BLaER1 treated with 17β-estradiol and CSF1 and Interleukin-3, amounts not matched to agents 10 nM and 100 nM (cell line): ENCODE data around the gene FAM222A.

Experiments
- H3K27ac ChIP-seq, 11 experiments: shearing (Covaris generic); formaldehyde crosslinking; 2 replicates each; pipeline ENCODE4 v1.8.1; 2022
- H3K27me3 ChIP-seq, 11 experiments: shearing (Covaris generic); formaldehyde crosslinking; 2 replicates each; pipeline ENCODE4 v1.8.1; 2022
- H3K36me3 ChIP-seq, 11 experiments: shearing (Covaris generic); formaldehyde crosslinking; 2 replicates each; pipeline ENCODE4 v1.8.1; 2022
- H3K4me1 ChIP-seq, 10 experiments: shearing (Covaris generic); formaldehyde crosslinking; 2 replicates each; pipeline ENCODE4 v1.8.1; 2022
- H3K4me2 ChIP-seq, 11 experiments: shearing (Covaris generic); formaldehyde crosslinking; 2 replicates each; pipeline ENCODE4 v1.8.1; 2022
- H3K4me3 ChIP-seq, 10 experiments: shearing (Covaris generic); formaldehyde crosslinking; 2 replicates each; pipeline ENCODE4 v1.8.1; 2022
- H3K9ac ChIP-seq, 11 experiments: shearing (Covaris generic); formaldehyde crosslinking; 2 replicates each; pipeline ENCODE4 v1.8.1; 2022
- H3K9me3 ChIP-seq, 11 experiments: shearing (Covaris generic); formaldehyde crosslinking; replicated peaks in 1 of 11; 2 replicates each; pipeline ENCODE4 v1.8.1; 2022
- H4K20me1 ChIP-seq, 11 experiments: shearing (Covaris generic); formaldehyde crosslinking; 2 replicates each; pipeline ENCODE4 v1.8.1; 2022
- Cebpa-rat ChIP-seq, 11 experiments: shearing (Covaris generic); IDR thresholded peaks; 2 replicates each; pipeline ENCODE4 v1.8.1; 2022

Gene FAM222A

GRCh38 chr12:109810954-109811623 is 97.5 kb downstream of the FAM222A start:
- no peak overlapping the region for H3K4me3 ChIP-seq
- no peak for TF ChIP-seq Cebpa-rat (IDR thresholded peaks at IDR 0.05)
- H3K4me2 ChIP-seq, result no peak overlapping the region
- 0 out of 20 replicates have a peak, but pooled peaks cover 0 to 4% (median 0%) of the 10 kb centered on the region in 10 experiments for H3K4me1 ChIP-seq
- no peaks in the 10 kb centered on the region for H3K27me3 ChIP-seq
- no peaks in the 10 kb centered on the region for H4K20me1 ChIP-seq
- H3K27ac ChIP-seq, result no peak overlapping the region
- H3K9me3 ChIP-seq, result no peaks in the 10 kb centered on the region
- H3K9ac ChIP-seq, result no peak overlapping the region
- no peaks in the 10 kb centered on the region for H3K36me3 ChIP-seq

DNA sequence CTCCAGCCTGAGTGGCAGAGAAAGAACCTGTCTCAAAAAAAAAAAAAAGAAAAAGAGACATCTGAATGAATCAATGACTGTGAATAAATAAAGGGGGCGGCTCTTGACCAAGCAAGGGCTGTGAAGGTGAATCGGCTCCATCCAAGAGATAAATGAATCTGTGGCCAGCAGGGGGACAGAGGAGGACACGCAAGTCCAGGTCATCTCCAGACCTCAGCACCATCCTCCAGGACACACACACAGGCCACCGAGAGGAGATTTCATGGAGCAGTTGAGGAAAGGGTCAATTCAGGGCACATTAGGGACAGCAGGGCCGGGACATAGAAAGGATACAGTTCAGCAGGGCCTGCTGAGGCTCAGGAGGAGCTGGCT is 98.0 kb downstream of the FAM222A start:
- Histone ChIP-seq H3K27ac (no peak overlapping the region), H3K4me2 (no peak overlapping the region), H3K4me3 (no peak overlapping the region), H4K20me1 (no peaks in the 10 kb centered on the region), H3K4me1 (peaks cover 0 to 4% (median 0%) of the 10 kb centered on the region in 10 experiments; a peak in 4 of 20 replicates), H3K27me3 (no peaks in the 10 kb centered on the region), H3K36me3 (no peaks in the 10 kb centered on the region), H3K9ac (no peak overlapping the region), H3K9me3 (no peaks in the 10 kb centered on the region)
- no peak for TF ChIP-seq Cebpa-rat (IDR thresholded peaks at IDR 0.05)

GRCh38 chr12:109813810-109814416 is 100.3 kb downstream of the FAM222A start:
- TF ChIP-seq Cebpa-rat (IDR thresholded peaks at IDR 0.05), result no peak
- Histone ChIP-seq H3K36me3 (no peaks in the 10 kb centered on the region), H3K4me3 (no peak overlapping the region), H4K20me1 (no peaks in the 10 kb centered on the region), H3K9ac (no peak overlapping the region), H3K27ac (no peak overlapping the region), H3K27me3 (no peaks in the 10 kb centered on the region), H3K4me1 (peaks cover 0 to 10% (median 0%) of the 10 kb centered on the region in 10 experiments; a peak in 4 of 20 replicates), H3K4me2 (no peak overlapping the region), H3K9me3 (no peaks in the 10 kb centered on the region)

GRCh38 chr12:109814600-109815150 is 101.0 kb downstream of the FAM222A start:
- H3K4me3 ChIP-seq, result no peak overlapping the region
- no peak overlapping the region for H3K27ac ChIP-seq
- H3K4me2 ChIP-seq, result no peak overlapping the region
- no peaks in the 10 kb centered on the region for H3K9me3 ChIP-seq
- no peaks in the 10 kb centered on the region for H4K20me1 ChIP-seq
- H3K4me1 ChIP-seq, result peaks cover 0 to 10% (median 0%) of the 10 kb centered on the region in 10 experiments; a peak in 4 of 20 replicates
- no peak for TF ChIP-seq Cebpa-rat (IDR thresholded peaks at IDR 0.05)
- no peaks in the 10 kb centered on the region for H3K36me3 ChIP-seq
- no peaks in the 10 kb centered on the region for H3K27me3 ChIP-seq
- no peak overlapping the region for H3K9ac ChIP-seq

DNA sequence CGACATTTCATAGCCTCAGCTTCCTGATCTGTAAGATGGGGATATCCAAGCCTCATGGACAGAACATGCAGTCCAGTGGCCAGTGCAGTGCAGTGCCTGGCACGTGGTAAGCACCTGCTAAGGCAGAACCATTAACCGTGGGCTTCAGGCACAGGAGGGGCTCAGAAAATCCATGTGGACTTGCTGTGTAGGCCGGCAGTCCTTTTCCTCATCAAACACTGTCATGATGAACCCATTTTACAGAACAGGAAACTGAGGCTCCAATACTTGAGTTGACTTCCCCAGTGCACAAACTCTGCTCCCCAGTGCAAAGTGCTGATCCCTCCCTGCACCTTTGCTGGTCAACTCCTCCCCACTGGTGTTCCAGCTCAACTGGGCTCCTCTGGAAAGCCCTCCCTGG is 101.6 kb downstream of the FAM222A start:
- TF ChIP-seq Cebpa-rat (IDR thresholded peaks at IDR 0.05), result no peak
- H3K9ac ChIP-seq, result no peak overlapping the region
- H4K20me1 ChIP-seq, result no peaks in the 10 kb centered on the region
- no peak overlapping the region for H3K4me3 ChIP-seq
- no peaks in the 10 kb centered on the region for H3K27me3 ChIP-seq
- no peaks in the 10 kb centered on the region for H3K36me3 ChIP-seq
- H3K9me3 ChIP-seq, result no peaks in the 10 kb centered on the region
- H3K4me2 ChIP-seq, result no peak overlapping the region
- H3K4me1 ChIP-seq, result peaks cover 0 to 10% (median 0%) of the 10 kb centered on the region in 10 experiments; a peak in 4 of 20 replicates
- H3K27ac ChIP-seq, result no peak overlapping the region

GRCh38 chr12:109815757-109816617 is 102.4 kb downstream of the FAM222A start:
- no peak for TF ChIP-seq Cebpa-rat (IDR thresholded peaks at IDR 0.05)
- Histone ChIP-seq H3K4me1 (peaks cover 0 to 12% (median 0%) of the 10 kb centered on the region in 10 experiments; a peak in 4 of 20 replicates), H3K27me3 (no peaks in the 10 kb centered on the region; a peak in 1 of 22 replicates), H3K4me2 (no peak overlapping the region), H3K9ac (no peak overlapping the region), H3K36me3 (no peaks in the 10 kb centered on the region), H3K4me3 (no peak overlapping the region), H3K27ac (no peak overlapping the region), H4K20me1 (no peaks in the 10 kb centered on the region), H3K9me3 (no peaks in the 10 kb centered on the region)

GRCh38 chr12:109816870-109817269 is 103.2 kb downstream of the FAM222A start:
- Histone ChIP-seq H3K9me3 (no peaks in the 10 kb centered on the region), H3K4me2 (peak overlapping the region in 2 of 11 experiments; percentile 11 to 44; a peak in 1 of 22 replicates), H3K4me1 (peaks cover 0 to 21% (median 0%) of the 10 kb centered on the region in 10 experiments; a peak in 4 of 20 replicates), H3K27me3 (no peaks in the 10 kb centered on the region; a peak in 1 of 22 replicates), H3K27ac (no peak overlapping the region), H3K9ac (no peak overlapping the region), H3K36me3 (no peaks in the 10 kb centered on the region), H3K4me3 (no peak overlapping the region), H4K20me1 (no peaks in the 10 kb centered on the region)
- no peak for TF ChIP-seq Cebpa-rat (IDR thresholded peaks at IDR 0.05)

GRCh38 chr12:109817627-109818231 is 104.1 kb downstream of the FAM222A start:
- no peaks in the 10 kb centered on the region; a peak in 1 of 22 replicates for H3K27me3 ChIP-seq
- TF ChIP-seq Cebpa-rat (IDR thresholded peaks at IDR 0.05), result no peak
- H4K20me1 ChIP-seq, result no peaks in the 10 kb centered on the region
- no peaks in the 10 kb centered on the region for H3K36me3 ChIP-seq
- no peak overlapping the region for H3K4me3 ChIP-seq
- no peak overlapping the region for H3K27ac ChIP-seq
- no peaks in the 10 kb centered on the region for H3K9me3 ChIP-seq
- H3K4me2 ChIP-seq, result no peak overlapping the region
- H3K4me1 ChIP-seq, result peaks cover 0 to 28% (median 0%) of the 10 kb centered on the region in 10 experiments; a peak in 5 of 20 replicates
- H3K9ac ChIP-seq, result no peak overlapping the region
